HepG2 (cell line): ENCODE results near the gene ABHD4. TPM values are rescaled to one million over a fixed set of nuclear protein-coding genes. Genes with fewer than 3 reads are reported as not detected.

Source experiments
- HIC2 ChIP-seq: sonication (generic); formaldehyde crosslinking; IDR thresholded peaks from 2 replicates; pipeline ENCODE4 v1.9.0; 2022; ENCODE audit warnings: low read depth, missing genetic modification reagents
- HIVEP1 ChIP-seq: sonication (generic); formaldehyde crosslinking; IDR thresholded peaks from 2 replicates; pipeline ENCODE4 v1.4.0; 2020; ENCODE audit warnings: mild to moderate bottlenecking, missing genetic modification reagents
- HOXA7 ChIP-seq: sonication (generic); formaldehyde crosslinking; IDR thresholded peaks from 2 replicates; pipeline ENCODE4 v1.8.1; 2022; ENCODE audit warnings: mild to moderate bottlenecking, missing genetic modification reagents, moderate library complexity
- KMT2A ChIP-seq: sonication (generic); formaldehyde crosslinking; IDR thresholded peaks from 2 replicates; pipeline ENCODE4 v1.4.0; 2020; ENCODE audit warnings: missing genetic modification reagents
- RARA ChIP-seq: IDR thresholded peaks from 2 replicates; pipeline ENCODE4 v1.6.1; 2016; ENCODE audit warnings: missing genetic modification reagents, missing compliant biosample characterization
- RFX3 ChIP-seq: IDR thresholded peaks from 2 replicates; pipeline ENCODE4 v1.6.1; 2016; ENCODE audit warnings: missing biosample characterization, missing genetic modification reagents
- SETDB1 ChIP-seq: sonication (generic); formaldehyde crosslinking; IDR thresholded peaks from 2 replicates; pipeline ENCODE4 v1.5.1; 2020; ENCODE audit warnings: missing genetic modification reagents, mild to moderate bottlenecking, borderline replicate concordance
- SP140L ChIP-seq: sonication (generic); formaldehyde crosslinking; IDR thresholded peaks from 2 replicates; pipeline ENCODE4 v1.4.0; 2020; ENCODE audit warnings: missing genetic modification reagents, borderline replicate concordance
- SPEN ChIP-seq: sonication (generic); formaldehyde crosslinking; IDR thresholded peaks from 2 replicates; pipeline ENCODE4 v1.5.1; 2020; ENCODE audit warnings: low read depth, mild to moderate bottlenecking, missing genetic modification reagents
- ZFP1 ChIP-seq: IDR thresholded peaks from 2 replicates; pipeline ENCODE4 v1.6.1; 2016
- ZMYM3 ChIP-seq: sonication (generic); formaldehyde crosslinking; IDR thresholded peaks from 2 replicates; pipeline ENCODE4 v1.5.1; 2020; ENCODE audit warnings: mild to moderate bottlenecking, missing genetic modification reagents
- ZNF205 ChIP-seq: IDR thresholded peaks from 2 replicates; pipeline ENCODE4 v1.6.1; 2018; ENCODE audit warnings: missing biosample characterization, missing genetic modification reagents
- ZNF281 ChIP-seq: sonication (generic); formaldehyde crosslinking; IDR thresholded peaks from 2 replicates; pipeline ENCODE4 v1.4.0; 2020; ENCODE audit warnings: missing genetic modification reagents, borderline replicate concordance
- ZNF350 ChIP-seq: sonication (generic); formaldehyde crosslinking; IDR thresholded peaks from 2 replicates; pipeline ENCODE4 v1.4.0; 2020; ENCODE audit warnings: mild to moderate bottlenecking, low read depth, missing genetic modification reagents, borderline replicate concordance
- ZNF670 ChIP-seq: sonication (generic); formaldehyde crosslinking; IDR thresholded peaks from 2 replicates; pipeline ENCODE4 v1.8.0; 2022; ENCODE audit warnings: mild to moderate bottlenecking, missing genetic modification reagents, borderline replicate concordance
- ZNF761 ChIP-seq: sonication (generic); formaldehyde crosslinking; conservative IDR thresholded peaks from 2 replicates; pipeline ENCODE4 v1.4.0; 2020; ENCODE audit warnings: mild to moderate bottlenecking, missing genetic modification reagents
- ZNF773 ChIP-seq: sonication (generic); formaldehyde crosslinking; IDR thresholded peaks from 2 replicates; pipeline ENCODE4 v1.4.0; 2020; ENCODE audit warnings: missing genetic modification reagents, borderline replicate concordance
- ZZZ3 ChIP-seq: sonication (generic); formaldehyde crosslinking; IDR thresholded peaks from 2 replicates; pipeline ENCODE4 v1.4.0; 2020; ENCODE audit warnings: missing genetic modification reagents, mild to moderate bottlenecking, borderline replicate concordance
- polyA plus RNA-seq, 8 experiments: library from polyadenylated mRNA; depleted of rRNA in 3 of 8; stranded (reverse) in 7 of 8; unstranded in 1 of 8; fragments of >200 nt; fragmentation: Illumina TruSeq in 4 of 8; extraction: Trizol in 4 of 8; gene quantifications; 2 replicates each; pipeline versions ENCODE4 v1.2.1 to v1.2.3, GENCODE V29; 2011 to 2016; ENCODE audit warnings: low read depth in 4 of 8, missing spikeins in 1 of 8, mixed read lengths in 1 of 8; ENCODE audit not compliant: insufficient read depth in 1 of 8
- total RNA-seq, 5 experiments: library from RNA; depleted of rRNA; stranded (reverse); fragments of >200 nt; fragmentation: Illumina TruSeq; extraction: Trizol; gene quantifications; 2 replicates each; pipeline ENCODE4 v1.2.3, GENCODE V29; 2016; ENCODE audit warnings: low read depth in 1 of 5
- TF ChIP-seq, protein P1 (sequence below): sonication (generic); formaldehyde crosslinking; IDR thresholded peaks from 2 replicates; pipeline ENCODE4 v1.4.0; 2020; ENCODE audit warnings: missing genetic modification reagents

The ABHD4 gene
- total and polyA plus RNA-seq, 2 of the 13 experiments (the other 11 are each of a cell fraction or from before 2014, with no cell fraction given) = 16.1 to 47.5 TPM

DNA sequence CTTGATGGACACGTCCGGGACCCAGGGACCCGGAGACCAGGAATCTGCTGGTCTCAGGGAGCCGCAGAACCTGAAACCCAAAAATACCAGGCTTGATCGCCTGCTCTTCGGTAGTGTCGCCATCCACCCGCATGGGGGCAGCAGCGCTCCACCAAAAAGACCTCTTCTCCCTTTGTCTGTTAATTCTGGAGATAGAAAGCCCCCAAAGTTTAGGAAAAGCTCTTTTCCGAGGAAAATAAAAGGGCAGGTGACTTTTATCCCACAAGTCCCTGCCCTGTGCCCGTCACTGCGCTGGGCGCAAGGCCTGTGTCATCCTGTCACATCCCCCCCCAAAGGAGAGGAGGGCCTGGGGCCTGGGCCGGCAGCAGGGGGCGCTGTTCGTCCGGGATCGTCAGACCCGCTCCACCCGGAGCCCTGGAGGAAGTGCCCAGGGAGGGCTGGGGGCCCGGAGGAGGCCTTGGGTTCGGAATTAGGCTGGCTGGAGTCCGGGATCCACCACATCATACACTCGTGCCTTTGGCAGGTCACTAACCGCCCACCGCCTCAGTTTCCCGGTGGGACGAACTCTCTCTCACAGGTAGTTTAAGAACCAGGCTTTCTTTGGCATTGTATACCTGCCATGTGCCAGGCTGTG lies 41.0 kb upstream of the ABHD4 start (continued):
- peak; percentile 84 for TF ChIP-seq HIC2
- 0 out of 2 replicates have a peak, but pooled peaks have one; percentile 43 for TF ChIP-seq ZNF670
- peak; percentile 39; the same call in 1 of the 2 replicates for TF ChIP-seq ZNF205 (CRISPR knock-in tag)
- TF ChIP-seq ZNF281 (CRISPR knock-in tag) = peak; percentile 35; the same call in 1 of the 2 replicates
- peak; percentile 39; the same call in 1 of the 2 replicates for TF ChIP-seq RFX3 (CRISPR knock-in tag)
- TF ChIP-seq HIVEP1 (CRISPR knock-in tag) = peak; percentile 35; the same call in 1 of the 2 replicates
- TF ChIP-seq, protein P1, sequence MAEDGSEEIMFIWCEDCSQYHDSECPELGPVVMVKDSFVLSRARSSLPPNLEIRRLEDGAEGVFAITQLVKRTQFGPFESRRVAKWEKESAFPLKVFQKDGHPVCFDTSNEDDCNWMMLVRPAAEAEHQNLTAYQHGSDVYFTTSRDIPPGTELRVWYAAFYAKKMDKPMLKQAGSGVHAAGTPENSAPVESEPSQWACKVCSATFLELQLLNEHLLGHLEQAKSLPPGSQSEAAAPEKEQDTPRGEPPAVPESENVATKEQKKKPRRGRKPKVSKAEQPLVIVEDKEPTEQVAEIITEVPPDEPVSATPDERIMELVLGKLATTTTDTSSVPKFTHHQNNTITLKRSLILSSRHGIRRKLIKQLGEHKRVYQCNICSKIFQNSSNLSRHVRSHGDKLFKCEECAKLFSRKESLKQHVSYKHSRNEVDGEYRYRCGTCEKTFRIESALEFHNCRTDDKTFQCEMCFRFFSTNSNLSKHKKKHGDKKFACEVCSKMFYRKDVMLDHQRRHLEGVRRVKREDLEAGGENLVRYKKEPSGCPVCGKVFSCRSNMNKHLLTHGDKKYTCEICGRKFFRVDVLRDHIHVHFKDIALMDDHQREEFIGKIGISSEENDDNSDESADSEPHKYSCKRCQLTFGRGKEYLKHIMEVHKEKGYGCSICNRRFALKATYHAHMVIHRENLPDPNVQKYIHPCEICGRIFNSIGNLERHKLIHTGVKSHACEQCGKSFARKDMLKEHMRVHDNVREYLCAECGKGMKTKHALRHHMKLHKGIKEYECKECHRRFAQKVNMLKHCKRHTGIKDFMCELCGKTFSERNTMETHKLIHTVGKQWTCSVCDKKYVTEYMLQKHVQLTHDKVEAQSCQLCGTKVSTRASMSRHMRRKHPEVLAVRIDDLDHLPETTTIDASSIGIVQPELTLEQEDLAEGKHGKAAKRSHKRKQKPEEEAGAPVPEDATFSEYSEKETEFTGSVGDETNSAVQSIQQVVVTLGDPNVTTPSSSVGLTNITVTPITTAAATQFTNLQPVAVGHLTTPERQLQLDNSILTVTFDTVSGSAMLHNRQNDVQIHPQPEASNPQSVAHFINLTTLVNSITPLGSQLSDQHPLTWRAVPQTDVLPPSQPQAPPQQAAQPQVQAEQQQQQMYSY (CRISPR knock-in tag) = peak; percentile 62; the same call in 1 of the 2 replicates
- TF ChIP-seq ZFP1 = 0 out of 2 replicates have a peak, but pooled peaks have one; percentile 21
- no peak for TF ChIP-seq ZNF761 (CRISPR knock-in tag)
- no peak for TF ChIP-seq ZZZ3 (CRISPR knock-in tag)
- TF ChIP-seq SP140L (CRISPR knock-in tag) = 0 out of 2 replicates have a peak, but pooled peaks have one; percentile 49
- peak; percentile 78; the same call in 1 of the 2 replicates for TF ChIP-seq ZNF350 (CRISPR knock-in tag)
- no peak for TF ChIP-seq KMT2A (CRISPR knock-in tag)
- 0 out of 2 replicates have a peak, but pooled peaks have one; percentile 19 for TF ChIP-seq RARA (CRISPR knock-in tag)
- TF ChIP-seq SPEN (CRISPR knock-in tag) = 0 out of 2 replicates have a peak, but pooled peaks have one; percentile 34
- TF ChIP-seq ZNF773 (CRISPR knock-in tag) = 0 out of 2 replicates have a peak, but pooled peaks have one; percentile 83
- TF ChIP-seq ZMYM3 = peak; percentile 77
- no peak for TF ChIP-seq SETDB1 (CRISPR knock-in tag)
- TF ChIP-seq HOXA7 = no peak
